SK-N-SH treated with all-trans-retinoic acid at 6 μM for 48 hours (cell line): ENCODE results near the gene HPCAL1.

Experiments used
- ATAC-seq: fragments of 200-7000 bp; cut with Tn5 transposase; 3 replicates; pipeline ENCODE4 v1.9.1; 2020; ENCODE audit warnings: mild to moderate bottlenecking, moderate library complexity
- ARNTL ChIP-seq: fragments of 450-650 bp; formaldehyde crosslinking; IDR thresholded peaks from 2 replicates; pipeline ENCODE4 v1.5.0; 2020; ENCODE audit warnings: low read depth, mild to moderate bottlenecking, moderate library complexity, borderline replicate concordance
- BACH2 ChIP-seq: fragments of 250-450 bp; sonication (Bioruptor Pico); IDR thresholded peaks from 2 replicates; pipeline ENCODE4 v1.9.0; 2021; ENCODE audit warnings: mild to moderate bottlenecking, borderline replicate concordance
- CSDC2 ChIP-seq: fragments of 250-450 bp; sonication (Bioruptor Pico); IDR thresholded peaks from 2 replicates; pipeline ENCODE4 v1.5.0; 2020; ENCODE audit warnings: mild to moderate bottlenecking, moderate library complexity
- CSRNP3 ChIP-seq: fragments of 250-450 bp; sonication (Bioruptor Pico); IDR thresholded peaks from 2 replicates; pipeline ENCODE4 v1.5.1; 2021; ENCODE audit warnings: mild to moderate bottlenecking, moderate library complexity
- ESRRG ChIP-seq: fragments of 250-450 bp; sonication (Bioruptor Pico); IDR thresholded peaks from 2 replicates; pipeline ENCODE4 v1.6.1; 2021; ENCODE audit warnings: mild to moderate bottlenecking
- GLIS3 ChIP-seq: fragments of 250-450 bp; sonication (Bioruptor Pico); IDR thresholded peaks from 2 replicates; pipeline ENCODE4 v1.5.0; 2020; ENCODE audit warnings: mild to moderate bottlenecking, moderate library complexity
- PATZ1 ChIP-seq: fragments of 250-450 bp; sonication (Bioruptor Pico); IDR thresholded peaks from 2 replicates; pipeline ENCODE4 v1.8.0; 2020; ENCODE audit warnings: mild to moderate bottlenecking, moderate library complexity, borderline replicate concordance
- POU6F1 ChIP-seq: fragments of 250-450 bp; sonication (Bioruptor Pico); IDR thresholded peaks from 2 replicates; pipeline ENCODE4 v1.8.0; 2021; ENCODE audit warnings: low read depth, mild to moderate bottlenecking, moderate library complexity, borderline replicate concordance
- PPARA ChIP-seq: fragments of 250-450 bp; sonication (Bioruptor Pico); IDR thresholded peaks from 2 replicates; pipeline ENCODE4 v1.5.0; 2020; ENCODE audit warnings: mild to moderate bottlenecking, borderline replicate concordance
- RARB ChIP-seq: fragments of 250-450 bp; sonication (Bioruptor Pico); IDR thresholded peaks from 2 replicates; pipeline ENCODE4 v1.8.0; 2021; ENCODE audit warnings: mild to moderate bottlenecking, moderate library complexity
- SNAI2 ChIP-seq: fragments of 250-450 bp; sonication (Bioruptor Pico); IDR thresholded peaks from 2 replicates; pipeline ENCODE4 v1.5.0; 2020; ENCODE audit warnings: mild to moderate bottlenecking, moderate library complexity
- TCF4 ChIP-seq: fragments of 250-450 bp; sonication (Bioruptor Pico); IDR thresholded peaks from 2 replicates; pipeline ENCODE4 v1.8.0; 2021; ENCODE audit warnings: mild to moderate bottlenecking, moderate library complexity, borderline replicate concordance
- TOX ChIP-seq: fragments of 250-450 bp; sonication (Bioruptor Pico); IDR thresholded peaks from 2 replicates; pipeline ENCODE4 v1.8.0; 2021; ENCODE audit warnings: mild to moderate bottlenecking, moderate library complexity, borderline replicate concordance
- TSHZ2 ChIP-seq: fragments of 250-450 bp; sonication (Bioruptor Pico); IDR thresholded peaks from 2 replicates; pipeline ENCODE4 v1.5.0; 2020; ENCODE audit warnings: mild to moderate bottlenecking, moderate library complexity
- ZC3H10 ChIP-seq: fragments of 250-450 bp; sonication (Bioruptor Pico); IDR thresholded peaks from 2 replicates; pipeline ENCODE4 v1.5.1; 2021; ENCODE audit warnings: mild to moderate bottlenecking, moderate library complexity
- ZFP3 ChIP-seq: fragments of 250-450 bp; sonication (Bioruptor Pico); IDR thresholded peaks from 2 replicates; pipeline ENCODE4 v1.5.0; 2020; ENCODE audit warnings: mild to moderate bottlenecking, moderate library complexity
- ZFP30 ChIP-seq: fragments of 450-650 bp; formaldehyde crosslinking; IDR thresholded peaks from 2 replicates; pipeline ENCODE4 v1.5.0; 2022; ENCODE audit warnings: mild to moderate bottlenecking, moderate library complexity
- ZNF70 ChIP-seq: fragments of 450-650 bp; formaldehyde crosslinking; IDR thresholded peaks from 2 replicates; pipeline ENCODE4 v1.5.0; 2020; ENCODE audit warnings: mild to moderate bottlenecking, moderate library complexity
- ZNF8 ChIP-seq: fragments of 450-650 bp; formaldehyde crosslinking; IDR thresholded peaks from 2 replicates; pipeline ENCODE4 v1.5.0; 2020; ENCODE audit warnings: mild to moderate bottlenecking, moderate library complexity

The HPCAL1 gene

GRCh38 chr2:10344105-10345066, 41.7 kb downstream of the HPCAL1 start (continued):
- TF ChIP-seq BACH2 (CRISPR knock-in tag) (no peak), TOX (CRISPR knock-in tag) (no peak), GLIS3 (CRISPR knock-in tag) (0 out of 2 replicates have a peak, but pooled peaks have one; percentile 4), ZC3H10 (CRISPR knock-in tag) (no peak), ESRRG (CRISPR knock-in tag) (no peak), PATZ1 (no peak), POU6F1 (no peak), ZFP30 (no peak), RARB (no peak), PPARA (no peak), ARNTL (CRISPR knock-in tag) (no peak), TCF4 (CRISPR knock-in tag) (peak; percentile 90)

GRCh38 chr2:10345126-10345525, 42.4 kb downstream of the HPCAL1 start:
- TF ChIP-seq CSDC2 (no peak), PATZ1 (no peak), ZFP30 (no peak), ARNTL (CRISPR knock-in tag) (no peak), POU6F1 (no peak), CSRNP3 (no peak), BACH2 (CRISPR knock-in tag) (no peak), SNAI2 (CRISPR knock-in tag) (no peak), ZFP3 (CRISPR knock-in tag) (no peak), TCF4 (CRISPR knock-in tag) (no peak), ZNF70 (CRISPR knock-in tag) (no peak), GLIS3 (CRISPR knock-in tag) (no peak), RARB (no peak), ZNF8 (no peak), TSHZ2 (CRISPR knock-in tag) (no peak)
- no peak for ATAC-seq
